Heart left ventricle (tissue), 13 donors: ENCODE data around the gene CLRN2.

ENCODE experiments used
- CTCF ChIP-seq, 12 donors: fragments of 200-600 bp; sonication (generic) in 4 of 12; IDR thresholded peaks; one replicate each; pipeline versions ENCODE4 v1.5.0 to v1.8.0; 2018 to 2022; ENCODE audit warnings: antibody characterized with exemption in 12 of 12, mild to moderate bottlenecking in 5 of 12
- POLR2A ChIP-seq, 2 donors: fragments of 450-650 bp; IDR thresholded peaks; one replicate each; pipeline ENCODE4 v1.6.1; 2017; ENCODE audit warnings: antibody characterized with exemption in 2 of 2, mild to moderate bottlenecking in 2 of 2, moderate library complexity in 2 of 2
- donor health status: ischemic (EF 13 %, LVEDD 7.1; RV severe dilation, severe dysfunction).
- donor health status: DM: no; HTN: yes; CAD: no.
- donor health status: DM: no; HTN: no; CAD: no.
- donor health status: ischemic (EF 25% LVEDD 6.9; RV normal size, moderate dysfunction).
- donor health status: ischemic (EF 25% LVEDD 5.7; RV mildly dilated, moderate dysfunction).
- donor health status: ischemic (EF 35%, LVEDD 5.7; RV mildly dilated, moderate dysfunction).
- donor health status: nonischemic (EF 11% LVEDD 7.7; RV severe dilation, severe dysfunction).
- donor health status: DM: yes; HTN: yes; CAD: no.
- donor health status: PGD.
- donor health status: ischemic (EF 29% LVEDD 5.4; RV normal size, mild dysfunction).
- donor health status: nonischemic (EF 23%, LVEDD 6.1; RV moderate dilation, normal function).

- no peak for TF ChIP-seq POLR2A (IDR thresholded peaks at IDR 0.05)
- no peak for TF ChIP-seq CTCF (IDR thresholded peaks at IDR 0.05)
Measured at GRCh38 chr4:17490575-17491059, 24.3 kb upstream of the CLRN2 start.
